HEK293T (cell line): ENCODE results near the gene KCNH1.

Experiments
- ARNT ChIP-seq: fragments of 450-650 bp; IDR thresholded peaks from 2 replicates; pipeline ENCODE4 v1.6.1; 2017; ENCODE audit warnings: mild to moderate bottlenecking
- BHLHE40 ChIP-seq: fragments of 450-650 bp; IDR thresholded peaks from 2 replicates; pipeline ENCODE4 v1.6.1; 2016; ENCODE audit warnings: mild to moderate bottlenecking, moderate library complexity, borderline replicate concordance
- CTBP1 ChIP-seq: fragments of 450-650 bp; IDR thresholded peaks from 2 replicates; pipeline ENCODE4 v1.6.1; 2016; ENCODE audit warnings: borderline replicate concordance
- ELF4 ChIP-seq: fragments of 450-650 bp; IDR thresholded peaks from 2 replicates; pipeline ENCODE4 v1.6.1; 2017; ENCODE audit warnings: antibody characterized with exemption
- FOXA1 ChIP-seq: fragments of 450-650 bp; IDR thresholded peaks from 2 replicates; pipeline ENCODE4 v1.6.1; 2016; ENCODE audit warnings: mild to moderate bottlenecking
- FOXK2 ChIP-seq: fragments of 450-650 bp; IDR thresholded peaks from 2 replicates; pipeline ENCODE4 v1.6.1; 2016; ENCODE audit warnings: mild to moderate bottlenecking
- FOXM1 ChIP-seq: fragments of 450-650 bp; IDR thresholded peaks from 2 replicates; pipeline ENCODE4 v1.6.1; 2017; ENCODE audit warnings: mild to moderate bottlenecking, borderline replicate concordance
- SP1 ChIP-seq: fragments of 450-650 bp; IDR thresholded peaks from 2 replicates; pipeline ENCODE4 v1.6.1; 2017
- SUZ12 ChIP-seq: fragments of 450-650 bp; IDR thresholded peaks from 2 replicates; pipeline ENCODE4 v1.6.1; 2016; ENCODE audit warnings: mild to moderate bottlenecking
- TARDBP ChIP-seq: fragments of 450-650 bp; IDR thresholded peaks from 2 replicates; pipeline ENCODE4 v1.6.1; 2016
- ZNF384 ChIP-seq: fragments of 450-650 bp; IDR thresholded peaks from 2 replicates; pipeline ENCODE4 v1.6.1; 2016

GRCh38 chr1:211092955-211093354, 41.0 kb downstream of the KCNH1 start:
- TF ChIP-seq BHLHE40 (no peak), SUZ12 (no peak), ELF4 (no peak), TARDBP (no peak), FOXA1 (no peak), SP1 (no peak), FOXM1 (no peak), ZNF384 (no peak), FOXK2 (no peak), CTBP1 (no peak), ARNT (no peak)
